HTERT RPE-1 (cell line): Measurements from ENCODE around the gene WFIKKN2.
"Not testable (repeated sequence)": the region's sequence is repeated elsewhere in the genome, so short reads cannot be mapped to it uniquely, and the experiment has no call there.

ENCODE experiments used
- in situ Hi-C: fragments of 300-500 bp; cut with MboI; formaldehyde crosslinking; loops from 4 replicates; pipeline ENCODE4 v1.14.3; 2020; ENCODE audit warnings: low sequenced_read_pairs

WFIKKN2 gene, protein sequence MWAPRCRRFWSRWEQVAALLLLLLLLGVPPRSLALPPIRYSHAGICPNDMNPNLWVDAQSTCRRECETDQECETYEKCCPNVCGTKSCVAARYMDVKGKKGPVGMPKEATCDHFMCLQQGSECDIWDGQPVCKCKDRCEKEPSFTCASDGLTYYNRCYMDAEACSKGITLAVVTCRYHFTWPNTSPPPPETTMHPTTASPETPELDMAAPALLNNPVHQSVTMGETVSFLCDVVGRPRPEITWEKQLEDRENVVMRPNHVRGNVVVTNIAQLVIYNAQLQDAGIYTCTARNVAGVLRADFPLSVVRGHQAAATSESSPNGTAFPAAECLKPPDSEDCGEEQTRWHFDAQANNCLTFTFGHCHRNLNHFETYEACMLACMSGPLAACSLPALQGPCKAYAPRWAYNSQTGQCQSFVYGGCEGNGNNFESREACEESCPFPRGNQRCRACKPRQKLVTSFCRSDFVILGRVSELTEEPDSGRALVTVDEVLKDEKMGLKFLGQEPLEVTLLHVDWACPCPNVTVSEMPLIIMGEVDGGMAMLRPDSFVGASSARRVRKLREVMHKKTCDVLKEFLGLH

DNA sequence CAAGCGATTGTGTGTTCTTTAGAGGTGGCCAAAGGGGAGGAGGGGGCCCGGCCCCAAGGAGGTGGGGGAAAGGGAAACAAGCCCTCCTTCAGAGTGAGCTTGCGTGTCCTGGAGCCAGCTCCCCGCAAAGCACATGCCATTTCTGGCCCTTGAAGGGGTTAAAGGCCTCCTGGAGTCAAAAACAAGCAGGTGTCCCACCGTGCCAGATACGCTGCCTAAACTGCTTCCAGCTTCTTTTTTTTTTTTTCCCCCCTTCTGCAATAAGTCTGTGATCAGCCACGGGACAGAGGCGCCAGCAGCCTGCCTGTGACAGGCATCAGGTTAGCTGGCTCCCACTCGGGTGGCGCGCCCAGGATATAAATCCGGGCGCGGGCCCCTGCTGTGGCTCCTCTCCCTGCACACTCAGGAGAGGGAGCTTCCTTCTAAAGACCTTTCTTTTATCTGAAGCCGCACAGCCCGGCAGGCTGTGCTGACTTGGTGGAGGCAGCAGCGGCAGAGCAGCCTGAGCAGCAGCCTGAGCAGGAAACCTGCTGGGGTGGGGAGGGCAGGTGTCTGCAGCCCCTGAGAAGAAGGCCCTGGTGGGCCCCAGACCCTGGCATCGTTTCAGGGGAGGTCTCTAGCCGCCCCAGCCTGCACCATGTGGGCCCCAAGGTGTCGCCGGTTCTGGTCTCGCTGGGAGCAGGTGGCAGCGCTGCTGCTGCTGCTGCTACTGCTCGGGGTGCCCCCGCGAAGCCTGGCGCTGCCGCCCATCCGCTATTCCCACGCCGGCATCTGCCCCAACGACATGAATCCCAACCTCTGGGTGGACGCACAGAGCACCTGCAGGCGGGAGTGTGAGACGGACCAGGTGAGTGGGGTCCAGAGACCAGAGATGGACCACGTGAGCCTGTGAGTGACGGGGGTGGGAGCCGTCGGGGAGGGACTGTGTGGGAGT lies at the start of gene WFIKKN2:
Gene WFIKKN2, plus strand, starts transcription at position 286 of the 934 bp plus-strand sequence. Its CDS starts 352 bp downstream, at position 638.
- in situ Hi-C loops = no loop called here

DNA sequence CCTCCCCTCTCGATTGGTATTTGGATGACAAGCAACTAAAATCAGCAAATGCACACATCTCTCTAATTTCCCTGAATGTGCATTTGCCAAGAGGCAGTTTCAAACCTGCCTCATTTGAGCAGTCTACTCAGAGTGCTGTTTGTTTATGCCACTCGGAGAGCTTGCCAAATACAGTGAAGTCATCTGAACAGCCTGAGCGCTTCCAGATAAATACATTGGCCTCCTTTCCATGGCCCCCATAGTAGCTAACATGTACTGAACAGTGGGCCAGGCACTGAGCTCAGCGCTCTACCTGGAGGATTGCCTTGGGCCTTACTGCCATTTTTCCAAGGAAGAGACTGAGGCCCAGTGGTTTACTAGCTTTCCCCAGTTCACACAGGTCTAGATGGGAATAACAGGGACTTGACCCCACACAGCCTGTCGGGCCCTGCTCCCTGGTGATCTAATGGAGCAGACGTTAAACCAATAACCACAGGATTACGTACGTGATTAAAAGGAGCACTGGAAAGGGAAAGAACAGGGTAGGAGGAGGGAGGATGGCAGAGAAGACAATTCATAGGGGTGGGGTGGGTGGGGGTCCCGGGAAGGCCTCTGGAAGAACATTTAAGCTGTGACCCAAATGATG lies 49.3 kb upstream of the WFIKKN2 start:
- in situ Hi-C loops = no loop called here

DNA sequence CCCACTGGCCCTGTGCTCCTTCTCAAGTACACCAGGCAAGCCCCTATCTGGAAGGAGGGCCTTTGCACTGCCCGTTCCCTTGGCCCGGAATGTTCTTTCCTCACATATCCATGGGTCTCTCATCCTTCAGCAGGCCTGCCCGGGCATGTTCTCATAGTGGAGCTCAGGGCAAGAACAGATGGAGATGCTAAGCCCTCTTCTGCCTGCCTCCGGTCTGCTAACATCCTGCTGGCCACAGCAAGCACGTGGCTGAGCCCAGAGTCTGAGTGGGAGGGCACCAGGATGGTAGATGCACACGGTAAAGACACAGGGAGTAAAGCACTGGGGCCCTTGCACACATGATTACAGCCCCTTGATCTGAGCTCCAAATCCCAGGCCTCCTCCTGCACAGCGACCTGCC lies 48.3 kb upstream of the WFIKKN2 start:
- in situ Hi-C loops = no loop called here

DNA sequence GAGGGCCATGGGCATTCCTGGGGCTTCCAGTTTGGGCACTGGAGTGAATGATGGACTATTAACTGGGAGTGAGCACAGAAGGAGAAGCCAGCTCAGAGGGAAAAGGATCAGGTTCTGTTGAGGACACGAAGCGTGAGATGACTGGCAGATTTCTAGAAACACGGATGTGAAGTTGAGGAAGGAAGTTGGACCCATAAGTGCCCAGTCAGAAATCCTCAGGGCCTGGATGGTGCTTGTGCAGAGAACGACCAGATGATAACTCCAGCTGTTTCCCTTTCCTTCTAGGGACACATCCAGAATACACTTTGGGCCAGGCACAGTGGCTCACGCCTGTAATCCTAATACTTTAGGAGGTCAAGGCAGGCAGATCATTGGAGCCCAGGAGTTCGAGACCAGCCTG lies 44.8 kb upstream of the WFIKKN2 start:
- in situ Hi-C loops = no loop called here

DNA sequence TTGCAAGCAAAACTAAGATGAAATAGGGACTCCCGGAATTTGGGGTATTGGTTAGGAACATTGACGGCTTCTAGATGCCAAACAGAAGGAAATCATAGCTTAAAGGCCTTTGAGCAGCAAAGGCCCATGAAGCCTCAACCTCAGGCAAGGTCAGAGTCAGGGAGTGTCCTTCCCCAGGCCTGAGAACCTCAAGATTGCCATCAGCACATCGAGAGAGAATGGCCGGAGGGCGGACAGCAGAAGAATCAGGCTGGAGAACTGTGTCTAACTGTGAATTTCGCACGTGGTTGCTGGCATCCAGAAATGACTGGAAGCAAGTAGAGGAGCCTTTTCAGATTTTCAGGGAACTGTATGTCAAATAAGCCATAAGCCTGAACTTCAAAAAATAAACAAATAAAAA lies 43.3 kb upstream of the WFIKKN2 start:
- in situ Hi-C loops = no loop called here

DNA sequence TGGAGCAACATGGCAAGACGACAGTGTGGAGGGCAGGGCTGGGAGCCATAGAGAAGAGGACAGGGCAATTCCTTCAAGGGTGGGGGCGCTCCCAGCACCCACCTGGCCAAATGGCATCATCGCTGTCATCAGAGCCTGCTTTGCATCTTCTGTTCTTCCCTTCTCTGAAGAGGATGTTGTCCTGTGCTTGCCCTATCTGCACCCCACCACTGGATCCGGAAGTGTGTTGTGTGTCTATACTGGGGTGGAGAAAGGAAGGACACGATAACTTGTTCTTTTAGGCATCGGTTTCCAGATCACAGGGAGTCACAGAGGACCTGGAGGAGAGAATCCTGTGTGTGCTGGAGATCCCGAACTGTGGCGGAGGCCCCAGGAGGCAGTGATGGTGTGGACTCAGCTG lies 42.4 kb upstream of the WFIKKN2 start:
- in situ Hi-C loops = no loop called here

DNA sequence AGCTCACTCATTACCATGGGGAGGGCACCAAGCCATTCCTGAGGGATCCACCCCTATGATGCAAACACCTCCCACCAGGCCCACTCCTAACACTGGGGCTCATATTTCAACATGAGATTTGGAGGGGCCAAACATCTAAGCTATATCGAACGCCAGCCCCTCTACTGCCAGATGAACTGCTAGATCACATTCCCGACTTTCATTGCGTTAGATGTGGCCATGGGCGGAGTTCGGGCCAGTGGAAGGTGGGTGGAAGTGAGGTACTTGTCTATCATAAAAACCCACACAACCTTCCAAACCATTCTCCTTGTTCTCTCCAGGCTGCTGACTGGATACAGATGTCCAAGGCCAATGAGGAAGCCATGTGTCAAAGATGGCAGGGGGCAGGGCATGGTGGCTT lies 41.0 kb upstream of the WFIKKN2 start:
- in situ Hi-C loops = no loop called here

DNA sequence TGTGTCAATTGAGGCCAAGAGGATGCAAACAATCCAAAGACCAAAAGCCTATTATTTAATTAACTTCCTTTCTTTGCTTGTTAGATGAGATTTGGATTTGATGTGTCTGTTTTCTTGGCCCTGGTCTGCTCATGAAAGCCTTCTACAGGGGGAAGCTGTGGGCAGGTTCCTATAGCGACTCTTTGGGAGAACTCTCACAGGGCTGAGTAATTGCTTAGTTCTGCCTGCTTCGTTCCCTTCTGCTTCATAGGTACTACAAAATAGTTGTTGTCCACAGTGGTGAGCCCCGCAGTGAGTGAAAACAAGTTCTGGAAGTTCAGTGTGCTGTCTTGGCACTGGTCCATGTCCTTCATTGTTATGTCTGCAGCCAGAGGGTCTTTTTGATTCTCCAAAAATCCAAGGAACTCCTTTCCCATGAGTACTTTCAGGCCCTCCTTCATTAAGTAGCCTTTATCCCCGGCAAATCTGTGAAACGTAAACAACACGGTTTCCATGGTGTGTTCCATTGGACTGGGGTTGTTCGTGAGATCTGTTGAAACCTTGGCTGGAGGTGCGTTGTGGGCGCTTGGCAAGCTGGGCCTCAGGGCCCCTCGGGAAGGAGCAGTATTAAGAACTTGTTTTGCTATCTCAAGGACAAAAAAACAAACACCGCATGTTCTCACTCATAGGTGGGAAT lies 38.1 kb upstream of the WFIKKN2 start:
- in situ Hi-C loops = no loop called here

DNA sequence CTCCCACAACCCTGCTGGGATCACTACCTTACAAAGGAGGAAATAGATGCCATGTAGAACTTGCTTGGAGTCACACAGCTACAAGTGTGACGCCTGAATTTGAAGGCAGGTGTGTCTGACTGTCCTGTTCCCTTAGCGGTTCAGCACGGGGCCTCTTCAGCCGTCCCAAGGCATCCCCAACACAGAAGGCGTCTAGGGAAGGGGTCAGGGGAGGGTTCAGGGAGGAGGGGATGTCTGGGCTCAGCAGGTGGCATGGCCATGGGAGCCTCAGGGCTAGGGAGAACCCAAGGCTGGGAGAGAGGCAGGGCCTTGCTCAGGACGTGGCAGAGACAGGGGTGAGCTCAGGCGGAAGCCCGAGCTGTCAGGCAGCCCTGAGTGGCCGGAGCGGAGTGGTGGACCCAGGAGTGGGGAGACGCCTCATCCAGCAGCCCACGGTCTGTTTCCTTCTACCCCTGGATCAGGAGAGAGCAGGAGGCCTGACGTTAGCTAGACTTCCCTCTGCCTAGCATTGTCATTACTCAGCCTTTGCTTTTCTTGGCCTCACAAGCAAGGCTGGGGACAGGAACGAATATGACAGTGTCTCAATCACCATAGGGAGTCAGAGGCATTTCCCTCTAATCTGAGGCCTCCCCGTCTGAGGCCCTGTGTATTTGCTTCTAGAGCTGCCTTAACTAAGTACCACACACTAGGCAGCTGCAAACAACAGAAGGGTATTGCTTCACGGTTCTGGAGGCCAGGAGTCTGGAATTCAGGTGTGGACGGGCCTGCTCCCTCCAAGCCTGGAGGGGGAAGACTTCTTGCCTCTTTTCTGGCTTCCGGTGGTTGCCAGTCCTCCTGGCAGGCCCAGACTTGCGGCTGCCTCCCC lies 36.7 kb upstream of the WFIKKN2 start:
- in situ Hi-C loops = no loop called here

DNA sequence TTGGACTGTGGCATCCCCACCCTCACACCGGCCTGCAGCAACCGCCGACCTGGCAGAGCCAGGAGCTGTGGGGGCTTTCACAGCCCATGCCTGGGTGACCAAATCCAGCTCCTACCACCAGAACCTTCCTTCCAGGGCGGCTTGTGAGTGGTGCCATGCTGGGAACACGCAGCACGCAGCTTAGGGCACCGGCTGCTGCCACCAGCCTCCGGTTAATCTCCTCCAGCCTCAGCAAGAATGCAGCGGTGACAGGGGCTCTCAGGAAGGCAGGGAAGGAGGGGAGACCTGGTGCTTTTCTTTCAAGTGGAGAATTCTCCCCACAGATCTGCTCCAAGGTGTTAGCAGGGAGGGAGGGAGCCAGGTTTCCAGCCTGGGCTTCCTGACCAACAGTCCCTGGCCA lies 35.8 kb upstream of the WFIKKN2 start:
- in situ Hi-C loops = no loop called here

DNA sequence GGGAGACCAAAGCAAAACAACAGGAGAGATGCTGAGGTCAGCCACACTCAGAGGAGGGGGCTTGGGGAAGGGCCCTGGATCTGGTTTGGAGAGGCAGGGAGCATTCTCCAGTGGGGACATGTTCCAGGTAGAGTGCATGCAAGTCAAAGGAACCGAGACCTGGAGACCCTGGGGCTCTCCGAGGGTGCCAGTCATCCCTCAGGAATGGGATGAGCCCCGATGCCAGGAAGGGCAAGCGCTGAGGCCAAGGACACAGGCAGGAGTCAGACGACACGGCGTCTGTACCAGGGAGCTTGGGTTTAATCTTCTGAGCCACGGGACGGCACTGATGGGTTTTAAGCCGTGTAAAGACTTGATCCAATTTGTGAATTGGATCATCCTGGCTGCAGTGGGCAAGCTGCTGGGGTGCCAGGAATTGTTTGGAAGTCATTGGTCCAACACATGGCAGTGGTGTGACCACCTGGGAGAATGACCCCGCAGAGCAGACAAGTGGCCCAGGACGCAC lies 35.1 kb upstream of the WFIKKN2 start:
- in situ Hi-C loops = no loop called here

DNA sequence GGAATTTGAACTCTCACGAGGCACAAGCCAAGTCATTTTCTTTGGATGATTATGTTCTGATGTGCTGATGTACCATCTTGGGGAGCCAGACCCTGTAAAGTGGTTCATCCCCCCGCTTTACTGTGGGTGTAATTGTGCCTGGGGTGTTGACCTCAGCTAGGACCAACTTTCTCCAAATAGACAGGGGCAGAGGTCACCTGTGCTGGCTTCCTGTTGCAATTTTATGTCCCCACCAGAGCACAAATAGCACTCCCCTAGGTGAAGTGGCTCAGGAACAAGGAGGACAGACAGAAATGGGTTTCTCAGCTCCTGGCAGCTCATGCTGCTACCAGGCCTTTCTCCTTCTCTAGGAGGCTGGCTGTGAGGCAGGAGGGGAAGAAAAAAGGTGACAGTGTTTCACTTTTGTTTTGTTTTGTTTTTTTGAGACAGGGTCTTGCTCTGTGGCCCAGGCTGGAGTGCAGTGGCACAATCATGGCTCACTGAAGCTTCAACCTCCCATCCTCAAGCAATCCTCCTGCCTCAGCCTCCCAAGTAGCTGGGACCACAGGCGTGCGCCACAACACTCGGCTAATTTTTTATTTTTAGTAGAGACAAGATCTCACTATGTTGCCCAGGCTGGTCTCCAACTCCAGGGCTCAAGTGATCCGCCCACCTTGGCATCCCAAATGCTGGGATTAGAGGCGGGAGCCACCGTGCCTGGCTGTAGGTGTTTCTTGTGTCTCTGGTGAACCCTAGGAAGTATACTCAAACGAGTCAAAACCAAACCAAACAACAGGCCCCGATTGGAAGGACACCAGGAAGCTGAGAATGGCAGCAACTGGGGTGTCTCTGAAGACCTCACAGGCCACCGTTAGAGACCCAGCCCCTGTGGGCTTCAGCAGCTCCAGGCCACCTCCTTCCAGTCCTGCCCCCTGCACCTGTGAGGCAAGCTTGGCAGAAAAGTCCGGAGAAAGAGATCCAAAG lies 32.5 kb upstream of the WFIKKN2 start:
- in situ Hi-C loops = no loop called here

DNA sequence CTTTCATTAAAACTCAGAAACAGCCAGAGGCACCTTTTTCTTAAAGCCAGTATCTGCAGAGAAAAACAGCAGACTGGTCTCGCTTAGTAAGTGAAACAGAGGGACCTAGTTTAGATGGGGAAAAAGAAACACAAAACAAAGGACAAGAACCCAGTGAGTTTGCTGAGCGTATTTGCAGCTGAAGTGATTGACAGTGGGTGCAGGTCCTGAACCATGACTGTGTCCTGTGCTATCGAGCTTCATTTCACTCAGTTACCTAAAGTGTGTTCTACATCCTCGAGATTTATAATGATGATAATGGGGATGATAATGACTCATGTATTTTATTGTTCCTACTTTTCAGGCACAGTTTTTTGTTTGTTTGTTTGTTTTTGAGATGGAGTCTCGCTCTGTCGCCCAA lies 31.7 kb upstream of the WFIKKN2 start:
- in situ Hi-C loops = no loop called here

DNA sequence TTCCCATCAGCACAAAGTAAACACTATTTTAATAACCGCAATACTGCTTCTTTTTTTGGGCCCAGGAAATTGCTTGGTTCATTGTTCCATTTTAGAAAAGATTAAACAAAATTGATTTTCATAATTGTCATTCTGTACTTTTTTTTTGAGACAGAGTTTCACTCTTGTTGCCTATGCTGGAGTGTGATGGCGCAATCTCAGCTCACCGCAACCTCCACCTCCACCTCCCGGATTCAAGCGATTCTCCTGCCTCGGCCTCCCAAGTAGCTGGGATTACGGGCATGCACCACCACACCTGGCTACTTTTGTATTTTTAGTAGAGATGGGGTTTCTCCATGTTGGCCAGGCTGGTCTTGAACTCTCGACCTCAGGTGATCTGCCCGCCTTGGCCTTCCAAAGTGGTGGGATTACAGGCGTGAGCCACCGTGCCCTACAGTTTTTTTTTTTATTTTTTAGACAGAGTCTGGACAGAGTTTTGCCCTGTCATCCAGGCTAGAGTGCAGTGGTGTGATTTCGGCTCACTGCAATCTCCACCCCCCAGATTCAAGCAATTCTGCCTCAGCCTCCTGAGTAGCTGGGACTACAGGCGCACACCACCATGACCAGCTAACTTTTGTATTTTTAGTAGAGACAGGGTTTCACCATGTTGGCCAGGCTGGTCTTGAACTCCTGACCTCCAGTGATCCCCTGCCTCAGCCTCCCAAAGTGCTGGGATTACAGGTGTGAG lies 30.5 kb upstream of the WFIKKN2 start:
- in situ Hi-C loops = not testable (repeated sequence)

DNA sequence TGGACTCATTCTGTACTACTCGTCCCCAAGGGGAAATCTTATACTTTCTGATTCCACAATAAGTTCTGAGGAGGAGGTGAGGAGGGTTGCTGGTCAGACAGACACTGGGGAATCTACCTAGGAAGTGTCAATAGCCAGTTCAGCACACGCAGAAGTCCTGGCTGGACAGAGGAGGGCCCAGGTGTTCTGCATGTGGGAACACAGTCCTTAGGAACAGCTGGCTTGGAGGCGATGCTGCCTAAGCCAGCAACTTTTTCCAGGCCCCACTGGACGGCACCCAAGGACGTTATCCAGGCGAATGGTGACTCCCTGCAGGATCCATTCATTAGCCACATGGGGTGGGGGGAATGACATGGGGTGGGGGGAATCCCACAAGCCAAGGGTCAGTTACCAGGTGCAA lies 29.9 kb upstream of the WFIKKN2 start:
- in situ Hi-C loops = no loop called here

DNA sequence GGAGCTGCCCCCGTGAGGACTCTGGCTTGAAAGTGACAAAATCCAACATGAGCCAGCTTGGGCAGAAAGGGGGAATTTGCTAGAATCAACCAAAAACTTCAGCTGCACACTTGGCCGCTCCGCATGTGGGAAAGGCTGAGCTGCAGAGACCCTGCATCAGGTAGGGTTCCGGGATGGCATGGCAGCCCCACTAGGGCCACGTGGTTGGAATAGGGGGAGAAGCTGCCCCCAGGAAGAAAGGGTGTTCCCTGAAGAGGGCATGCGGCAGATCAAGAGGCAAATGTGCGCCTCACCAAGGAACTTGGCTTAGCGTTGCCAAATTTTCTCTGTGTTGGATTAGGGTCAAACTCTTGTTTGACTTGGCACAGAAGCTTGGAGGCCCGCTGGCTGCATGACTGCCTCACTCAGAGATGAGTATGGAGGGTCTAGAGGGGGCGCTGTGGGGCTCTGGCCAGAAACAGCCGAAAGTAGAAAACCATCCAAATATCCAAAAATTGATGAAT lies 29.2 kb upstream of the WFIKKN2 start:
- in situ Hi-C loops = no loop called here

DNA sequence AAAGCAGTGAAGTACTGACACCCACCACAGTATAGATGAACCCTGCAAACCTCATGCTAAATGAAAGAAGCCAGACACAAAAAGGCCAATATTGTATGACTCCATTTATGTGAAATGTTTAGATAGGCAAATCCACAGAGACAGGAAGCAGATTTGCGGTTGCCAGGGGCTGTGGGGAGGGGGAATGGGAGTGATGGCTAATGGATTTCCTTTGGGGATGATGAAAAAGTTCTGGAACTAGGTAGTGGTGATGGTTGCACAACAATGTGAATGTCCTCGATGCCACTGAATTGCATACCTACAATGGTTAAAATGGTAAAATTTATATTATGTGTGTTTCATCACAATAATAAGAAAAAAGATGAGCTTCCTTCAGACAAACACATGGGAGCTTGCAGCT lies 28.4 kb upstream of the WFIKKN2 start:
- in situ Hi-C loops = no loop called here
